ENCODE results near the gene ZBP1.
A peak's percentile ranks its signal among the peaks of the same experiment; 100 is the strongest.

Gene ZBP1

DNA sequence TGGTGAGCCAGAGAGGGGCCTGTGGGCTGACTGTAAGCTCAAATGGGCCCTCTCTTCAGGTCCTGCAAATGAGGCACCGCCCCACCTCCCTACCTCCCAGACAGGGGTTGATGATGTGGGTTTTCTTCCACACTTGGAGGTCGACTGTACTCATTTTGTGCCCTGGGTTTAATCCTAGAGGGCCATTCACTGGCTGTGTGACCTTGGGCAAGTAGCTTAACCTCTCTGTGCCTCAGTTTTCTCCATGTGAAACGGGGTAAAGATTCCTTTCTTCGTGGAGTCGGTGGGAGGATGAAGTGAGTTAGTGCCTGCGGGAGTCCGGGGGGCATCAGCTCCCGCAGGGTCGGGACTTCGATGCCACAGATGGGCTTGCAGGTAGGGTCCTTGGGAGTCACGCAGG is 23.9 kb downstream of the ZBP1 start:
- no peak for DNase-seq

DNA sequence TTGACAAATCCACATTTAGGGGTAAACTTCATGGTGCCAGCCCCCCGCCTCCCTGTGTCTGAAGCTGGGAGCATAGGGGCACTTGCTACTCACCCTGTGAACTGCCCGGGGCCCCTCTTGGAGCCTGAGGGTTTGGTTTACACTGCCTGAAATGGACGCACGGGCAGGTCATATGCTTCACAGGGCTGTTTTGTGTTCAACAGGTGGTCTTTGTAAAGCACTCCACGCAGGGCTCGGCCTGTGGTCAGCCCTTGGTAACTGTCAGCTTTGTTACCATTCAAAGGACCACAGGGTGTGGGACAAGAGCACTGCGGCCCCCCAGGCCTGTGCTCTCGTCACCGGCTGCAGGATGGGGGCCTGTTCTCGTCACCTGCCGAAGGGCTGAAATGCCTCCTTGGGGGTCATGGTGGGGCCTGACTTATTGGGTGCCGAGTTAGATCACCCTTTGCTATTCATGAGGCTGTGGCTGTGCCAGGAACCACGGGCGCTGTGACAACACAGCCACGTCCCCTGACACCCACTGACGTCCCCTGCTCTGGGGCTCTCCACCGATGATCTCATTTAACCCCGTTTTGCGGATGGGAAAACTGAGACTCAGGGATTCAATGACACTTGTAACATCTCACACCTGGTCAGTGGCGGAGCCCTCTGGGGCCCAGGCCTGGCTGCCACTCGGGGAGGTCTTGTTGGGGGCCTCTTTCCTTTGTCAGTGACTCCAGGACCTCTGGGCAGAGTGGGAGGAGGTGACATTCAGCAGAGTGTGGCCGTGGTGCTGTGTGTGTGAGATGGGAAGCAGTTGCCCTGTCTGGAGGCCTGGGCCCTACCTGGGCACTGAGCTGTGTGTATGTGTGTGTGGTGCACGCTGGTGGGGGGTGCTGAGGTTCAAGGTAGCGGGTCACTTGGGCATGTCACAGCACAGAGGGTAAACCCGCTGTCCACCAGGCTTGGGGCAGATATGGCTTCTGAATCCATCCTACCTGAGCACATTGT is 24.9 kb downstream of the ZBP1 start:
- no peak for DNase-seq

DNA sequence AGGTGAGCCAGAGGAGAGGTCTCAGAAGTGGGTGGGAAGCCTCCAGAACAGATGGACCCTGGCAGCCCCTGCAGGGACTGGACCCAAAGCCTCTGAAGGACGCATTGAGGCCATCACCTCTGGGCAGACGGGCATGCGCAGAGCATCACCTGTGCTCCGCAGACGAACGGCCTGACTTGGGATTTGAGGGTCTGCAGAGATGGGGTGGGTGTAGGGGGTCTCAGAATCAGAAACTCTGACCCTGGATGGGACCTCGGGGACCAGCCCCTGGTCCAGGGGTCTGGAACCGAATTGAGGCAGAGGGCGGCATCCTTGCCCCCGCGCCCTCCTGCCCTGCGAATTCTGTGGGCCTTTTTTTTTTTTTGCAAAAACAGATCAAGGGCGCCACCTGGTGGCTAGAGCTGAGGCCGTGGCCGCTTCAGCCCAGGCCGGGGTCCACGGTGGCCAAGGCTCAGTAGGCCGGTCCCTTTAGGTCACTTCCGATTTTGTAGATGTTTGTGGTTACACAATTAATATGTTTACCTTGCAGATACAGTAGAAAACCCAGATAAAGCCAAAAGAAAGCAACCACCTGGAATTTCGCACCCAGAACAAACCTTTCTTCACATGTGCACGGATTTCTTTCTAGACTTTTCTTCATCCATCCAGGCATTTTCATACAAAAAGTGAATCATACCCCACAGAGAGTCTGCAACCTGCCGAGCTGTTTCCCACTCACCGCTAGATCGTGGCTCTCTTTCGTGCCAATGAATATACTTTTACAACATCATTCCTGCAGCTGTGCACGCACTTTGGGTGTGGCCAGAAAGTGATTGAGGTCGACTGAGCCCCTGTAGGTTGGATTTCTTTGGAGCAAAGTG is 25.9 kb downstream of the ZBP1 start:
- peak; percentile 5 to 18 for DNase-seq

- DNase-seq, result no peak
Observed at GRCh38 chr20:57593134-57593886, 26.9 kb downstream of the ZBP1 start.

GRCh38 chr20:57592263-57593092 is 27.7 kb downstream of the ZBP1 start:
- no peak for DNase-seq

DNA sequence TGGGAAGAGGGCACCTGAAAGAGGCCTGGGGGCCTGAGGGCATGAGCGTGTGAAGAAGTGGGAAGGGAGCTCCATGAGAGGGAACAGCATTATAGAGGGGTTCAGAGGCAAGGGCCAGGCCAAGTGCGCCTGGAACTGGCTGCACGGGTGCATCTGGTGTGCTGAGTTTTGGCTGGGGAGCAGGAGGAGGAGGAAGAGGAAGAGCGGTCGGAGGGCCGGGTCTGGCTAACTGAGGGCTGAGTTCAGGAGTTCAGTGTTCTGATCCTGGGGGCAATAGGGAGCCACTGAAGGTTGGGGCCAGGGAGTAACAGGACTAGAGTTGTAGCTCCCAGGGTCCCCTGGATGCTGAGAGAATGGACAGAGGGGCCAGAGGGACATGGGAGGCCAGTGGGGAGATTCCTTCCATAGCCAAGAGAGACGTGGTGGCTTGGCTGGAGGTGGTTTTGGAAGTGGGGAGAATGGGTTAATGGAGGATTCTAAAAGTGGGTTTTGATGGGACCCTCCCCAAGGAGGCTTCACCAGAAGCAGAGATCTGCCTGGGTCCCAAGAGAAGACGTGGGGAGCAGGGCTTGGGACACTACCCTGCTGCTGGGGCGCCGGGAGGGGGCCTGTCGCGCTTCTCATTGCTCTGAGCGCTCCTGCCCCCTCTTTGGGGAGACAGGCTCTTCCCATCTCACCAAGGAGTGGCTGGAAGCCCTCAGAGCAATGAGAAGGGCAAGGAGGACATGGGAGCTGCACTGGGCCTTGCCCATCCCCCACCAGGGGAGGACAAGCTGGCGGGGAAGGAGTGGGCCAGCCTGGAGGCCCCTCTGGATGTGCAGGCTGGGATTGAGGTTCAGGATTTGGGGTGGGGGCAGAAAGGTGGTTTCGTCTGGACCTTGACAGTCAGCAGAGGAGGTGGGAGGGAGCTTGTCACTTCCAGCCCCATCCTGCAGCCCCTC is 28.7 kb downstream of the ZBP1 start:
- DNase-seq, result no peak

GRCh38 chr20:57590485-57591288 is 29.5 kb downstream of the ZBP1 start:
- no peak for DNase-seq

DNA sequence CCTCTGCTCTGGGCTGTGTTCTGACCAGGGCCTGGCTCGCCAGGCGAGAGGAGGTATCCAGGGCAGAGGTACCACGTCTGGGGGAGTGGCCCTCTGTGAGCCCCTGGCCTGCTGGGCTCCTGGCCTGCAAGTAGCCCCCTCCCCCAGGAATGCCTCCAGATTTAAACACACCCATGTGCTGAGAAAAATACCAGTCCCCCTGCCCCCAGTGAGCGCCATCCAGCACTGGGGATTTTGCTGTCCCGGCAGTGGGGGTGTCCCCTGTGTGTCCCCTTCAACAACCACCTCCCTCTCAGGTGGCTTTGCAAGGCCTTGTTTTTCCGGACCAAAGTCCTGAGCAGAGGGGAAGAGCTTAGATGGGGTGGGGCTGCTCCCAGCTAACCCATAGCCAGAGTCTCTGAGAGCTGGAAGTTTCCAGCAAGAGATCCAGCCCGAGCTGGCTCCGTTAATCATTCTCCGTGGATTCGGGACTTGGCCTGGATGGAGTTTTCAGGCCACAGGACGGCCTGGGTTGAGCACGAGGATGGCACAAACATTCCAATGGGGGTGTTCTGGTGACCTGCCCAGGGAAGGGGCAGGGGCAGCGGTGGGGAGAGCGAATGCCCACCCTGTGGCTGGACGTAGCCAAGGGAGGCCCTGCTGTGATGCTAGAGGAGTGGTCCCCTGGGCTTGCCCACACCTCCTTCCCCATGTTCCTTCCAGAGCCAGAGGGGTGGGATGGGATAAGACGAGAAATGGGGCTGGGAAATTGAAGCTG is 30.3 kb downstream of the ZBP1 start:
- DNase-seq, result no peak

- no peak for DNase-seq
Observed at GRCh38 chr20:57589123-57589727, 31.0 kb downstream of the ZBP1 start.

GRCh38 chr20:57588596-57588995 is 31.6 kb downstream of the ZBP1 start:
- no peak for DNase-seq

GRCh38 chr20:57587989-57588377 is 32.2 kb downstream of the ZBP1 start:
- DNase-seq, result no peak

- DNase-seq, result no peak
Observed at GRCh38 chr20:57587278-57587988, 32.8 kb downstream of the ZBP1 start.

GRCh38 chr20:57586943-57587277 is 33.3 kb downstream of the ZBP1 start:
- no peak for DNase-seq

DNA sequence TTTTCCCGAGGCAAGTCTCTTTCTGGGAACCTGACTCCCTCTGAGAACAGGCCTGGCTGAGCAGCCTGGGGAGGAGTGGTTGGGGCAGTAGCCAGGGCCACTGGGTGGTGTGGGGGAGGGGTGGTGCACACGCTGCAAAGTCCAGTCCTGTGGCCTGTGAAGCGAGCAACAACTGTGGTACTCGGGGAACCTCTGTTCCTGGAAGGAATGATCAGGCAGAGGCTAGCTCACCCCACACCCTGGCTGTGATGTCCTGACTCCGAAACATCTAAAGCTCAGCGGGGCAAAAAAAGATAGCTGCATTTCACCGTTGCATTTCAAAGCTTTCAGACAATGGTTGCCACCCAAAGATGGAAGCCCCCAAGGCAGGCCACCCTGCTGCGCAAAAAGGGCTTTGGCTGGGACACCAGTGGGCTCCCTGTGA is 33.8 kb downstream of the ZBP1 start:
- no peak for DNase-seq

- DNase-seq, result no peak
Observed at GRCh38 chr20:57585466-57586213, 34.6 kb downstream of the ZBP1 start.

- DNase-seq, result no peak
Observed at GRCh38 chr20:57584768-57585461, 35.3 kb downstream of the ZBP1 start.

Measured in NCI-H2081 (cell line).